ENCODE measurements around the gene PPP2R5E.

The PPP2R5E gene

GRCh38 chr14:63470962-63471793 is 72.0 kb downstream of the PPP2R5E start:
- DNase-seq = peak; percentile 58

GRCh38 chr14:63468294-63468693 is 74.9 kb downstream of the PPP2R5E start:
- no peak for DNase-seq

GRCh38 chr14:63467440-63468072 is 75.6 kb downstream of the PPP2R5E start:
- no peak for DNase-seq

GRCh38 chr14:63465347-63465746 is 77.8 kb downstream of the PPP2R5E start:
- no peak for DNase-seq

GRCh38 chr14:63460680-63461369 is 82.4 kb downstream of the PPP2R5E start:
- peak; percentile 23 for DNase-seq

- no peak for DNase-seq
These were observed 83.4 kb downstream of the PPP2R5E start for GRCh38 chr14:63459738-63460137.

GRCh38 chr14:63457498-63457897 is 85.7 kb downstream of the PPP2R5E start:
- DNase-seq = no peak

GRCh38 chr14:63454863-63455622 is 88.1 kb downstream of the PPP2R5E start:
- DNase-seq = peak; percentile 80

GRCh38 chr14:63454436-63454835 is 88.7 kb downstream of the PPP2R5E start:
- DNase-seq = no peak

GRCh38 chr14:63453443-63453936 is 89.7 kb downstream of the PPP2R5E start:
- peak; percentile 72 for DNase-seq

- no peak for DNase-seq
These were observed 90.4 kb downstream of the PPP2R5E start for GRCh38 chr14:63452796-63453195.

- no peak for DNase-seq
These were observed 94.3 kb downstream of the PPP2R5E start for GRCh38 chr14:63448841-63449240.

- DNase-seq = no peak
These were observed 98.6 kb downstream of the PPP2R5E start for GRCh38 chr14:63444588-63444987.

GRCh38 chr14:63443988-63444387 is 99.2 kb downstream of the PPP2R5E start:
- DNase-seq = no peak

GRCh38 chr14:63443361-63443760 is 99.8 kb downstream of the PPP2R5E start:
- no peak for DNase-seq

GRCh38 chr14:63438065-63438757 is 105.0 kb downstream of the PPP2R5E start:
- peak; percentile 64 for DNase-seq

GRCh38 chr14:63436286-63437098 is 106.7 kb downstream of the PPP2R5E start:
- peak; percentile 10 for DNase-seq

- peak; percentile 6 for DNase-seq
These were observed 107.3 kb downstream of the PPP2R5E start for GRCh38 chr14:63435838-63436237.

GRCh38 chr14:63435204-63435603 is 108.0 kb downstream of the PPP2R5E start:
- peak; percentile 25 for DNase-seq

- DNase-seq = no peak
These were observed 110.2 kb downstream of the PPP2R5E start for GRCh38 chr14:63432888-63433552.

- no peak for DNase-seq
These were observed 110.9 kb downstream of the PPP2R5E start for GRCh38 chr14:63432228-63432627.
